Measurements from ENCODE around the gene TSPY8. TPM values are rescaled to one million over a fixed set of nuclear protein-coding genes. Genes with fewer than 3 reads are reported as not detected.
"Not testable (repeated sequence)": the region's sequence is repeated elsewhere in the genome, so short reads cannot be mapped to it uniquely, and the experiment has no call there.

Gene TSPY8
- total RNA-seq (2014; rRNA removed; shearing (Covaris generic)) = not detected in 2 replicates
- not detected in 2 replicates for total RNA-seq (2022)
- not detected for Bru-seq, nascent RNA
- BruChase-seq, experiment 1, labeled RNA remaining after a 6-hour chase = not detected
- BruChase-seq, experiment 2, labeled RNA remaining after a 2-hour chase = not detected
- long read RNA-seq = 0 reads

GRCh38 chrY:9357497-9357896, at the start of gene TSPY8:
TSPY8 (plus strand) TSS chrY:9357797; CDS start chrY:9357843, 46 bp downstream.
- H2AFZ ChIP-seq (ENCODE audit: low read length); H3K27ac ChIP-seq (ENCODE audit: low read depth, low read length, poor library complexity, severe bottlenecking); intact Hi-C loops (cut with micrococcal nuclease; ENCODE audit: unreplicated experiment); POLR2A ChIA-PET; H3K9me3 ChIP-seq (ENCODE audit: low read length); H4K20me1 ChIP-seq (ENCODE audit: insufficient read depth, low read length); BruUV-seq (replicated peaks); H3K36me3 ChIP-seq (ENCODE audit: insufficient read depth, low read length); H3K4me1 ChIP-seq (ENCODE audit: insufficient read depth, low read length, poor library complexity, severe bottlenecking); H3K4me2 ChIP-seq (ENCODE audit: low read length); H3K9me2 ChIP-seq (ENCODE audit: insufficient read depth, low read length); H3K79me2 ChIP-seq (ENCODE audit: insufficient read depth, low read depth, low read length); CTCF ChIA-PET (ENCODE audit: unreplicated experiment); H3K4me3 ChIP-seq (ENCODE audit: low read depth, low read length, poor library complexity, severe bottlenecking); DNase-seq (ENCODE audit: low spot score): not testable (repeated sequence)

- no TSS peak for BruUV-seq (replicated peaks)
- Histone ChIP-seq H3K9me3 (ENCODE audit: low read length) (no peaks in the 10 kb centered on the region), H3K4me1 (ENCODE audit: insufficient read depth, low read length, poor library complexity, severe bottlenecking) (no peaks in the 10 kb centered on the region), H3K36me3 (ENCODE audit: insufficient read depth, low read length) (no peaks in the 10 kb centered on the region), H3K4me3 (ENCODE audit: low read depth, low read length, poor library complexity, severe bottlenecking) (no peak overlapping the region), H3K27ac (ENCODE audit: low read depth, low read length, poor library complexity, severe bottlenecking) (no peak overlapping the region), H3K4me2 (ENCODE audit: low read length) (no peak overlapping the region), H3K9me2 (ENCODE audit: insufficient read depth, low read length) (no peaks in the 10 kb centered on the region), H2AFZ (ENCODE audit: low read length) (no peak overlapping the region), H4K20me1 (ENCODE audit: insufficient read depth, low read length) (no peaks in the 10 kb centered on the region), H3K79me2 (ENCODE audit: insufficient read depth, low read depth, low read length) (no peaks in the 10 kb centered on the region)
- TF ChIP-seq EZH2phosphoT487 (IDR thresholded peaks at IDR 0.05; ENCODE audit: borderline replicate concordance, low read depth, low read length) (no peak), CTCF (conservative IDR thresholded peaks at IDR 0.05; ENCODE audit: low read length) (no peak)
- intact Hi-C loops (cut with micrococcal nuclease; ENCODE audit: unreplicated experiment) = no loop called here
- CTCF ChIA-PET (ENCODE audit: unreplicated experiment) = no interaction called here
- DNase-seq (ENCODE audit: low spot score) = no peak
- POLR2A ChIA-PET = no interaction called here
These were observed 36.6 kb upstream of the TSPY8 start for GRCh38 chrY:9320996-9321395.

GRCh38 chrY:9337164-9337563, 20.4 kb upstream of the TSPY8 start, which contains the start of gene TSPY4:
TSPY4 (plus strand) TSS chrY:9337464; CDS start chrY:9337510, 46 bp downstream.
- POLR2A ChIA-PET; CTCF ChIA-PET (ENCODE audit: unreplicated experiment): not testable (repeated sequence)

GRCh38 chrY:9396527-9396926, 38.9 kb downstream of the TSPY8 start:
- H3K4me1 ChIP-seq (ENCODE audit: insufficient read depth, low read length, poor library complexity, severe bottlenecking); H3K4me3 ChIP-seq (ENCODE audit: low read depth, low read length, poor library complexity, severe bottlenecking); H2AFZ ChIP-seq (ENCODE audit: low read length); POLR2A ChIA-PET; DNase-seq (ENCODE audit: low spot score); H4K20me1 ChIP-seq (ENCODE audit: insufficient read depth, low read length); H3K9me3 ChIP-seq (ENCODE audit: low read length); H3K36me3 ChIP-seq (ENCODE audit: insufficient read depth, low read length); intact Hi-C loops (cut with micrococcal nuclease; ENCODE audit: unreplicated experiment); H3K9me2 ChIP-seq (ENCODE audit: insufficient read depth, low read length); H3K79me2 ChIP-seq (ENCODE audit: insufficient read depth, low read depth, low read length); BruUV-seq (replicated peaks); H3K4me2 ChIP-seq (ENCODE audit: low read length); H3K27ac ChIP-seq (ENCODE audit: low read depth, low read length, poor library complexity, severe bottlenecking); CTCF ChIA-PET (ENCODE audit: unreplicated experiment): not testable (repeated sequence)

More at GRCh38 chrY:9337164-9337563, 20.4 kb upstream of the TSPY8 start, which contains the start of gene TSPY4:
- H4K20me1 ChIP-seq (ENCODE audit: insufficient read depth, low read length); H3K4me1 ChIP-seq (ENCODE audit: insufficient read depth, low read length, poor library complexity, severe bottlenecking); intact Hi-C loops (cut with micrococcal nuclease; ENCODE audit: unreplicated experiment); H3K9me2 ChIP-seq (ENCODE audit: insufficient read depth, low read length); H3K36me3 ChIP-seq (ENCODE audit: insufficient read depth, low read length); H2AFZ ChIP-seq (ENCODE audit: low read length); H3K27ac ChIP-seq (ENCODE audit: low read depth, low read length, poor library complexity, severe bottlenecking); H3K4me3 ChIP-seq (ENCODE audit: low read depth, low read length, poor library complexity, severe bottlenecking); H3K4me2 ChIP-seq (ENCODE audit: low read length); DNase-seq (ENCODE audit: low spot score); H3K9me3 ChIP-seq (ENCODE audit: low read length); BruUV-seq (replicated peaks); H3K79me2 ChIP-seq (ENCODE audit: insufficient read depth, low read depth, low read length): not testable (repeated sequence)

GRCh38 chrY:9398121-9398520, 40.5 kb downstream of the TSPY8 start, which contains the start of gene TSPY3:
TSPY3 (plus strand) TSS chrY:9398421; CDS start chrY:9398467, 46 bp downstream.
- intact Hi-C loops (cut with micrococcal nuclease; ENCODE audit: unreplicated experiment); H3K4me1 ChIP-seq (ENCODE audit: insufficient read depth, low read length, poor library complexity, severe bottlenecking); H3K9me2 ChIP-seq (ENCODE audit: insufficient read depth, low read length); H3K9me3 ChIP-seq (ENCODE audit: low read length); H4K20me1 ChIP-seq (ENCODE audit: insufficient read depth, low read length); DNase-seq (ENCODE audit: low spot score); H3K4me2 ChIP-seq (ENCODE audit: low read length); H2AFZ ChIP-seq (ENCODE audit: low read length); H3K79me2 ChIP-seq (ENCODE audit: insufficient read depth, low read depth, low read length); BruUV-seq (replicated peaks); POLR2A ChIA-PET; H3K4me3 ChIP-seq (ENCODE audit: low read depth, low read length, poor library complexity, severe bottlenecking); CTCF ChIA-PET (ENCODE audit: unreplicated experiment); H3K36me3 ChIP-seq (ENCODE audit: insufficient read depth, low read length); H3K27ac ChIP-seq (ENCODE audit: low read depth, low read length, poor library complexity, severe bottlenecking): not testable (repeated sequence)
